HEK293T (cell line): ENCODE measurements around the gene GNAL.

Experiments
- BHLHE40 ChIP-seq: fragments of 450-650 bp; IDR thresholded peaks from 2 replicates; pipeline ENCODE4 v1.6.1; 2016; ENCODE audit warnings: mild to moderate bottlenecking, moderate library complexity, borderline replicate concordance
- FOXM1 ChIP-seq: fragments of 450-650 bp; IDR thresholded peaks from 2 replicates; pipeline ENCODE4 v1.6.1; 2017; ENCODE audit warnings: mild to moderate bottlenecking, borderline replicate concordance
- LEF1 ChIP-seq: fragments of 450-650 bp; IDR thresholded peaks from 2 replicates; pipeline ENCODE4 v1.6.1; 2017; ENCODE audit warnings: mild to moderate bottlenecking, borderline replicate concordance
- SP1 ChIP-seq: fragments of 450-650 bp; IDR thresholded peaks from 2 replicates; pipeline ENCODE4 v1.6.1; 2017
- TARDBP ChIP-seq: fragments of 450-650 bp; IDR thresholded peaks from 2 replicates; pipeline ENCODE4 v1.6.1; 2016
- ZNF384 ChIP-seq: fragments of 450-650 bp; IDR thresholded peaks from 2 replicates; pipeline ENCODE4 v1.6.1; 2016

- TF ChIP-seq ZNF384 (no peak), BHLHE40 (no peak), FOXM1 (no peak), SP1 (no peak), TARDBP (no peak), LEF1 (no peak)
Observed at GRCh38 chr18:11880586-11881304, 191.7 kb downstream of the GNAL start.
